GM19099 (cell line): Measurements from ENCODE around the gene LCORL.

Experiments
- POLR2A ChIP-seq: IDR thresholded peaks from 3 replicates; pipeline ENCODE4 v1.6.1; 2011; ENCODE audit warnings: low read depth; ENCODE audit not compliant: insufficient read length; ENCODE audit errors: extremely low read depth

Gene LCORL

GRCh38 chr4:17915439-17915838 is 106.1 kb downstream of the LCORL start:
- TF ChIP-seq POLR2A, result no peak

GRCh38 chr4:17912011-17912410 is 109.5 kb downstream of the LCORL start:
- TF ChIP-seq POLR2A, result no peak

DNA sequence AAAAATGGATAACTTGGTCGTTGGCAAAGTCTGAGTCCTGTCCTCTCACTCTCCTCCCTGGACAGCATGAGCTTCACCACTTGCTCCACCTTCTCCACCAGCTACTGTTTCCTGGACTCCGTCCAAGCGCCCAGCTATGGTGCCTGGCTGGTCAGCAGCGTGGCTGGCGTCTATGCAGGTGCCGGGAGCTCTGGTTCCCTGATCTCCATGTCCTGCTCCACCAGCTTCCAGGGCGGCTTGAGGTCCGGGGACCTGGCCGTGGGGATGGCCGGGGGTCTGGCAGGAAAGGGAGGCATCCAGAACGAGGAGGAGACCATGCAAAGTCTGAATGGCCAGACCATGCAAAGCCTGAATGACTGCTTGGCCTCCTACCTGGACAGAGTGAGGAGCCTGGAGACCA is 109.9 kb downstream of the LCORL start:
- TF ChIP-seq POLR2A, result no peak

DNA sequence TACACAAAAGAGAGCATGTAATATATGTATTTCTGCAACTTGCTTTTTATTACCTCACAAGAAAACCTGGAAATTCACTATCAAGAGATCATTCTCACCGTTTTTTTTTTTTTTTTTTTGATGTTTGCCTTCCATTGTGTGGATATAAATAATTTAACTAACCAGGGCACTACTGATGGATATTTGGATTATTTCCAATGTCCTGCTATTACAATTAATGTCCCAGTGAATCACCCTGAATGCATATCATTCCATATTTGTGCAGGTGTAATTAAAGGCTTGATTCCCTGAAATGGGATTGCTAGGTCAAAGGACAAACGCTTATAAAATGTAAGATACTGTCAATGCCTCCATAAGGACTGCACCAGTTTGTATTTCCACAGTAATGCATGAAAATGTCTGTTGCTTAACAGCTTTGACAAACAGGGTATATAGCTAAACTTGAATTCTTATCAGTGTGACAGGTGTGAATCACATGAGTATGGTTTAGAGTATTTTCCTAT is 123.0 kb downstream of the LCORL start:
- no peak for TF ChIP-seq POLR2A

- no peak for TF ChIP-seq POLR2A
Measured at GRCh38 chr4:17895481-17895880, 126.1 kb downstream of the LCORL start.

- TF ChIP-seq POLR2A, result no peak
Measured at GRCh38 chr4:17894421-17894820, 127.1 kb downstream of the LCORL start.

DNA sequence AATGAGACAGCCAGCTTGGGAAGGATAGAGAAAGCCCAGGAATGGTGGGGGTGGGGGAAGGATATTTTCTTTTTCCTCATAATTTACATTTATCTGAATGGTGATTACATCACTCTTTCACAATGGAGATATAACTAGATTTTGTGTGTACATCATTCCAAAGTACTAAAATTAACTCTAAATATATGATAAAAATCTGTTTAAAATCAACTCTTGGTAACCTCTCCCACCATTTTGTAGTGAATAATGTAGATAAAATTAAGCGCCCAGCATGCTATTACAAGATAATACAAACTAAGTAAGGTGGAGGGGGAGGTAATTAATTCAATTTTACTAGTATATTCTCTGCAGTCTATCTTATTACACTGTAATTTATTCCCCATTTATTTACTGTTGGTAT is 131.9 kb downstream of the LCORL start:
- no peak for TF ChIP-seq POLR2A

DNA sequence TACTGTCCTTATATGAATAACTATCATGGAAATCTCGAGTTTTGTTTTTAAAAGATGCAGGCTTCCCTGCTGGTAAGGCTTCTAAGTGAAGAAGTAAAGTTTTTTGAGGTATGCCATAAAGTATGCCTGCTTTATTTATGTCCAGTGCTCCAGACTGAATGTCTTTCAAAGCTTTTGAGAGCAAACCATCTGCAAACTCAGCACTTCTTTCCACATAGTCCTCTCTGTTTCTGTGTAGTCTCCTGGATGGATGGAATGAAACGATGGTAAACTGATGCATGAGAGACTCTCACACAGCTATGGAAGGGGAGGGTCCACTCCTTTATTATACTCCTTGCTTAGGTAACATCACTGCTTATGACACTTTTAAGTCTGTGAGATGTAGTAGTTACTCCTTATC is 137.0 kb downstream of the LCORL start:
- no peak for TF ChIP-seq POLR2A

GRCh38 chr4:17884063-17884462 is 137.5 kb downstream of the LCORL start:
- TF ChIP-seq POLR2A, result no peak

- TF ChIP-seq POLR2A, result no peak
Measured at GRCh38 chr4:17877661-17878060, 143.9 kb downstream of the LCORL start.

GRCh38 chr4:17876943-17877342 is 144.6 kb downstream of the LCORL start:
- no peak for TF ChIP-seq POLR2A

- no peak for TF ChIP-seq POLR2A
Measured at GRCh38 chr4:17875402-17876070, 146.0 kb downstream of the LCORL start.

DNA sequence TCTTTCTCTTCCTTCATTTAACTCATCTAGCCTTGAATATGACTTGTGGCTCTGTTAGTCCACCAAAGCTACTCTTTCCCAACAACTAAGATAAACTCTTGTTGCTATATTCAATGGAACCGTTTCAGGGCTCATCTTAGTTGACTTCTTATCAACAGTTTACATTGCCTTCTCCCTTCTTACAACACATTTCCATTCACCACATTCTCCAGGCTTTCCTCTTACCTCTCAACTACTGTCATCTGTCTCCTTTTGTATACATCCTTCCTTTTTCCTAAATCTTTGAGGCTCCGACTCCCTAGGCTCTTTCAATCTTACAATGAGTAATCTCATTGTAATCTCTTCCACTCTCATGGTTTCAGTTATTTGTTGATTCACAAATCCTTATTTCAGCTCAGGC is 152.2 kb downstream of the LCORL start:
- TF ChIP-seq POLR2A, result no peak

DNA sequence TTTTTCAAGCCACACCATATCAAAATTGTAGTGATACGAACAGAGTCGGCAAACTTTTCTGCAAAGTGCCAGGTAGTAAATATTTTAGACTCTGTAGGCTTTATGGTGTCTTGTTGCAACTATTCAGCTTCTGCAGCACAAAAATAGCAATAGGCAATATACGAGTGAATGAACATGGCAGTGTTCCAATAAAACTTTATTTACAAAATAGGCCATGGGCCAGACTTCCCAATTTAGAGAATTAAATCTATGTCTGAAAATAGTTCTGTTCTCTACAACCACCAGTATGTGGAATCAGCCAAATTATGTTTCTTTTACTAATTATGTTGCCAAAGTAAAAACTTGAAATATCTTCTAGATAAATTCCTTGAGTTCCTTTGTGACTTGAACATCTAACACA is 154.3 kb downstream of the LCORL start:
- TF ChIP-seq POLR2A, result no peak

DNA sequence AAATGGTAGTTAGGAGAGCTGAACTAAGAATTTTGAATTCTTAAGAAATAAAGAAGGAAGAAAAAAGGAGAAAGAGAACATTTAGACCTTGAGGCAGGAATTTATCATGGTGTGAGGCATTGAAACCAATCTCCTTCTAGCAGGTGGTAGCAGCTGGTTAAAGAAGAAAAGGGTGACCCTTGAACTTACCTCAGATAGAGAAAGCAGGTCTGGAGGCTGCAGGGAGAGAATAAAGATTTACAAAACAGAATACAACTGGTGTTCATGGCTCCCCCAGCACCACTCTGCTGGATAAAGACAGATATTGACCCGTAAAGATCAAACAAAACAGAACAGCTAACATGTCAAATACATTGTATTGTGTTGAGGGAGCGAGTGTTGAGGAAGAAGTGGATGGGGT is 154.7 kb downstream of the LCORL start:
- no peak for TF ChIP-seq POLR2A

- TF ChIP-seq POLR2A, result no peak
Measured at GRCh38 chr4:17865866-17866363, 155.6 kb downstream of the LCORL start.

DNA sequence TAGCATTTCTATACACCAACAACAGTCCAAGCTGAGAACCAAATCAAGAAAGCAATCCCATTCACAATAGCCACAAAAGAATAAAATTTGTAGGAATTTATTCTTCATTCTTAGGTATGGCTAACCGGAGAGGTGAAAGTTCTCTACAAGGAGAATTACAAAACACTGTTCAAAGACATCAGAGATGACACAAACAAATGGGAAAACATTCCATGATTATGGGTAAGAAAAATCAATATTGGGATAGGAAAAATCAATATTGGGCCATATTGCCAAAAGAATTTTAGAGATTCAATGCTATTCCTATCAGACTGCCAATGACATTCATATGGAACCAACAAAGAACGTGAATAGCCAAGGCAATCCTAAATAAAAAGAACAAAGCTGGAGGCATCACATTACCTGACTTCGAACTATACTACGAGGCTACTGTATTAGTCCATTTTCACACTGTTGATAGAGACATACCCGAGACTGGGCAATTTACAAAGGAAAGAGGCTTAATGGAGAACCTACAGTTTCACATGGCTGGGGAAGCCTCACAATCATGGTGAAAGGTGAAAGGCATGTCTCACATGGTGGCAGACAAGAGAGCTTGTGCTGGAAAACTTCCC is 161.7 kb downstream of the LCORL start:
- no peak for TF ChIP-seq POLR2A

DNA sequence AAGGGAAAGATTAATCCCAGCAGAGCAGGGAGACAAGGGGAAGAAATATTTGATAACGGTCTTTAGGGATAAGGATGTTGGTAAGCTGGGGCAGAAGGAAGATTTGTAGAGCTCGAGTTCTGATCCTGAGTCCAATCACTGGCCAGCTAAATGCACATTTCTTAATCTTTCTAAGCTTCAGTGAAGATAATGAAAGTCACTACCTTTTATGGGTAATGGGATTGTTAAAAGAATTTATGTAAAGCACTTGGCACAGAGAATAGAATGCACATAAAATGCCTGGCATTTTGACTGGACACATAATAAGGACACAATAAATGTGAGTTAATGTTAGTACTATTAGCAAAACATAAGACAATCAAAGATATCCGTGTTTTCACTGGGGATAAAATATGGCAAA is 167.5 kb downstream of the LCORL start:
- TF ChIP-seq POLR2A, result no peak
